GM12801 (cell line): ENCODE measurements around the gene SEM1.

Experiments used
- TF ChIP-seq, protein P1 (sequence below): IDR thresholded peaks from one replicate; pipeline ENCODE4 v1.5.1; 2011; ENCODE audit warnings: control low read depth; ENCODE audit not compliant: insufficient read length; ENCODE audit errors: extremely low read depth

The SEM1 gene

GRCh38 chr7:96734343-96734742 is 24.7 kb upstream of the SEM1 start:
- TF ChIP-seq, protein P1, sequence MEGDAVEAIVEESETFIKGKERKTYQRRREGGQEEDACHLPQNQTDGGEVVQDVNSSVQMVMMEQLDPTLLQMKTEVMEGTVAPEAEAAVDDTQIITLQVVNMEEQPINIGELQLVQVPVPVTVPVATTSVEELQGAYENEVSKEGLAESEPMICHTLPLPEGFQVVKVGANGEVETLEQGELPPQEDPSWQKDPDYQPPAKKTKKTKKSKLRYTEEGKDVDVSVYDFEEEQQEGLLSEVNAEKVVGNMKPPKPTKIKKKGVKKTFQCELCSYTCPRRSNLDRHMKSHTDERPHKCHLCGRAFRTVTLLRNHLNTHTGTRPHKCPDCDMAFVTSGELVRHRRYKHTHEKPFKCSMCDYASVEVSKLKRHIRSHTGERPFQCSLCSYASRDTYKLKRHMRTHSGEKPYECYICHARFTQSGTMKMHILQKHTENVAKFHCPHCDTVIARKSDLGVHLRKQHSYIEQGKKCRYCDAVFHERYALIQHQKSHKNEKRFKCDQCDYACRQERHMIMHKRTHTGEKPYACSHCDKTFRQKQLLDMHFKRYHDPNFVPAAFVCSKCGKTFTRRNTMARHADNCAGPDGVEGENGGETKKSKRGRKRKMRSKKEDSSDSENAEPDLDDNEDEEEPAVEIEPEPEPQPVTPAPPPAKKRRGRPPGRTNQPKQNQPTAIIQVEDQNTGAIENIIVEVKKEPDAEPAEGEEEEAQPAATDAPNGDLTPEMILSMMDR = no peak

- TF ChIP-seq, protein P1 = no peak
These were observed 20.2 kb upstream of the SEM1 start for GRCh38 chr7:96729820-96730219.

DNA sequence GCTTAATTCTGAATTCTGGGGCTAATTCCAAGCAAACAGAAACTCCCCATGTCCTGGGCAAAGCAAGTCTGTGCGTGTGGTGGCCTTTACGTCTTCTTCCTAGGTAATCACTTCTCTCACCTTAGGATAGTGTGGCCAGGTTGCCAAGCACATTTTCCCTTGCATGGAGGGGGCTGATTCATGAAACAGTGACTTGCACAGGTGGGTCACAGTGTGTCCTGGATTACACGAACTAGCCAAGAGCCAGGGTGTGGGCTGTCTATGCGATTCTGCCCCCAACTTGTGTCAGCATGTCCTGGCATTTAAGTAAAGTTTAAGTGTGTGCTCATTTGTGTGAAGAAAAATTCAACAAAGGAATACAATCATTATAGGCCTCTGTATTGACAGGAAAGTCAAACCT is 18.5 kb upstream of the SEM1 start:
- TF ChIP-seq, protein P1 = no peak

DNA sequence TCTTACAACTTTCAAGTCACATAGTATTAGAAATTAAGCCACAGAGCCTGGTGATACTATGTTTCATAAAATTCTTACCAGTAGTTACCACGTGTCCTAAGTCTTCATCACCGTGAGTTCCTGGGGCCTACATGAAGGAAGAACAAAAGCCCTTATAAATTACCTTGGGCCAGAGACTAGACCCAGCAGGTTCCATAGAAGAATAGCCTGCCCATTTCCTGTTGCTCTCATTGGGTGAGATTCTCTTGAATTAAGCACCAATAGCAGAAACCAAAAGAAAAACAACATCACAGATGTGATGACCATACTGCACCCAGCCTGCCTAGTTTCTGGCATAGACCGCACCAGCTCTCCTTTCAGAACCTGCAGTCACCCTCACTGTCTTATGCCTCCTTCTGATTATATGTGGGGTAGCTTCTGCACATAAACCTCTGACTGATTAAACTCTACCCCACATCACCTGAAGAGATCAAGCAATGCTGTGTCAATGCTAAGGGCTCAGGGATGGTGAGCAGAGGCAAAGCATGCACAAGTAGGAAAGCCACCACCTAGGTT is 18.0 kb upstream of the SEM1 start:
- TF ChIP-seq, protein P1 = no peak

GRCh38 chr7:96723622-96724021 is 14.0 kb upstream of the SEM1 start:
- TF ChIP-seq, protein P1 = no peak

GRCh38 chr7:96720843-96721242 is 11.2 kb upstream of the SEM1 start:
- TF ChIP-seq, protein P1 = no peak

GRCh38 chr7:96719164-96719563 is 9.5 kb upstream of the SEM1 start:
- TF ChIP-seq, protein P1 = no peak
